ENCODE results near the gene USP13.
"Not testable (repeated sequence)": the region's sequence is repeated elsewhere in the genome, so short reads cannot be mapped to it uniquely, and the experiment has no call there.

Gene USP13

GRCh38 chr3:179738998-179739397, 86.2 kb downstream of the USP13 start:
- no peak for DNase-seq

GRCh38 chr3:179739816-179740594, 87.2 kb downstream of the USP13 start:
- no peak for DNase-seq

- DNase-seq: no peak
Measured at GRCh38 chr3:179743913-179744312, 91.1 kb downstream of the USP13 start.

- DNase-seq: no peak
Measured at GRCh38 chr3:179744667-179745066, 91.8 kb downstream of the USP13 start.

- no peak for DNase-seq
Measured at GRCh38 chr3:179745079-179745478, 92.2 kb downstream of the USP13 start.

- no peak for DNase-seq
Measured at GRCh38 chr3:179745716-179746115, 92.9 kb downstream of the USP13 start.

GRCh38 chr3:179750720-179751328, 98.0 kb downstream of the USP13 start:
- no peak for DNase-seq

GRCh38 chr3:179760944-179761343, 108.1 kb downstream of the USP13 start:
- no peak for DNase-seq

GRCh38 chr3:179765396-179765795, 112.6 kb downstream of the USP13 start:
- no peak for DNase-seq

- DNase-seq: no peak
Measured at GRCh38 chr3:179766416-179767133, 113.7 kb downstream of the USP13 start.

GRCh38 chr3:179768080-179768479, 115.2 kb downstream of the USP13 start:
- peak in 1 of 2 experiments; percentile 16 for DNase-seq

- no peak for DNase-seq
Measured at GRCh38 chr3:179769411-179770247, 116.8 kb downstream of the USP13 start.

- DNase-seq: no peak
Measured at GRCh38 chr3:179771797-179772196, 119.0 kb downstream of the USP13 start.

- DNase-seq: no peak
Measured at GRCh38 chr3:179772297-179772696, 119.5 kb downstream of the USP13 start.

GRCh38 chr3:179775416-179776122, 122.7 kb downstream of the USP13 start:
- DNase-seq: no peak

GRCh38 chr3:179782841-179783240, 130.0 kb downstream of the USP13 start:
- not testable (repeated sequence) for DNase-seq

GRCh38 chr3:179788996-179789395, 136.2 kb downstream of the USP13 start:
- DNase-seq: no peak

GRCh38 chr3:179791793-179792192, 139.0 kb downstream of the USP13 start:
- no peak for DNase-seq

GRCh38 chr3:179794355-179794754, 141.5 kb downstream of the USP13 start:
- DNase-seq: no peak

- DNase-seq: no peak
Measured at GRCh38 chr3:179796421-179796820, 143.6 kb downstream of the USP13 start.

GRCh38 chr3:179797192-179797591, 144.4 kb downstream of the USP13 start:
- no peak for DNase-seq

- no peak for DNase-seq
Measured at GRCh38 chr3:179801263-179801662, 148.4 kb downstream of the USP13 start.

Data from NCI-H1930 (cell line).